Ecto neural progenitor cell (in vitro differentiated cells): ENCODE results near the gene TYSND1.
"Not testable (repeated sequence)": the region's sequence is repeated elsewhere in the genome, so short reads cannot be mapped to it uniquely, and the experiment has no call there.

Experiments used
- DNase-seq: peaks from one replicate; pipeline ENCODE4 v3.0.0-alpha.2; 2018; ENCODE audit warnings: low spot score

Gene TYSND1

DNA sequence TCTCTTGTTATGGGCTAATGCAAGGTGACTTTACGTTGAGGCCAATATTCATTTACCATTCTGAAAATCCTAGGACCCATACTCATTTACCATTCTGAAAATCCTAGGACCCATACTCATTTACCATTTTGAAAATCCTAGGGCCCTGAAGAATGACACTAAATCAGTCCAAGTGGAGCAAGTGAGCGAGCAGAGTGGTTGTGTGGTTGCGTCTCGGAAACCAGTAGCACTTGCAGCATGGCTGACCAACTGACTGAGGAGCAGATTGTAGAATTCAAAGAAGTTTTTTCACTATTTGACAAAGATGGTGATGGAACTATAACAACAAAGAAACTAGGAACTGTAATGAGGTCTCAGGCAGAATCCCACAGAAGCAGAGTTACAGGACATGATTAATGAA is 16.9 kb upstream of the TYSND1 start:
- DNase-seq, result no peak

DNA sequence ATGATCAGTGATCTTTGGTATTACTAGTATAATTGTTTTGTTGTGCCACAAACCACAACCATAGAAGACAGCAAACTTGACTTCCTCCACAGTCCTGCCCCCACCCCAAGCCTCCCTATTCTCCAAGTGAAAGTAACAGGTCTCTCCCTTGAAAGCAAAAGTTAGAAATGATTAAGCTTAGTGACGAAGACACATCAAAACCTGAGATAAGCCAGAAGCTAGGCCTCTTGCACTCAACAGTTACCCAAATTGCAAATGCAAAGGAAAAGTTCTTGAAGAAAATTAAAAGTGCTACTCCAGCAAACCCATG is 16.3 kb upstream of the TYSND1 start:
- no peak for DNase-seq

- DNase-seq, result no peak
Measured at GRCh38 chr10:70162151-70162891, 15.8 kb upstream of the TYSND1 start.

DNA sequence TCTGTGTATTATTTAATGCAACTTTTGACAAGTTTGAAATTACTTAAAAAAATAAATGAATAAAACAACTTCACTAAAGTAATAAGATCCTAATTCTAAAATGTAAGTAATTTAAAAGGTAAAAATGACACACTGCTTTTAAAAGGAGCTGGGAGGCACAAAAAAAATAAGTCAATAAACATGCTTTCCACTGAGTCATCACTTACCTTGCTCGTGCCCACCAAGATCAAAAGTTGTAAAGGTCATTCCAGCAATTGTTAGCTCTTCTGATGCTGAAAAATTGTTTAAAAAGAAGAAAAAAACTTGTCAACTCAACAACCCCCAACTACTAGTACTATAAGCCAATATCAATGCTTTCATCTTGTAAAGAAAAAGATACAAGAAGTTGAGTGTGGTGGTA is 14.3 kb upstream of the TYSND1 start:
- no peak for DNase-seq

DNA sequence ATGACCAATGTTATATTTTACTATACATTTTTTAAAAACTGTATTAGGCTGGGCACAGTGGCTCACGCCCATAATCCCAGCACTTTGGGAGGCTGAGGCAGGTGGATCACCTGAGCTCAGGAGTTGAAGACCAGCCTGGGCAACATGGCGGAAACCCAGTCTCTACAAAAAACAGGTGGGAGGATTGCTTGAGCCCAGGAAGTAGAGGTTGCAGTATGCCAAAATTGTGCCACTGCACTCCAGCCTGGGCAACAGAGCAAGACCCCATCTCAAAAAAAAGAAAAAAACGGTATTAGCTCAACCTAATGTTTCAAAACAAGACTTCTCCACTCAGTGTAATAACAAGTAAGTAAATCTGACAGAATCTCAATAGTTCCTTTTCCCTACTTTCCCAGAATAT is 12.9 kb upstream of the TYSND1 start:
- DNase-seq, result not testable (repeated sequence)

- no peak for DNase-seq
Measured at GRCh38 chr10:70158113-70158512, 11.6 kb upstream of the TYSND1 start.

DNA sequence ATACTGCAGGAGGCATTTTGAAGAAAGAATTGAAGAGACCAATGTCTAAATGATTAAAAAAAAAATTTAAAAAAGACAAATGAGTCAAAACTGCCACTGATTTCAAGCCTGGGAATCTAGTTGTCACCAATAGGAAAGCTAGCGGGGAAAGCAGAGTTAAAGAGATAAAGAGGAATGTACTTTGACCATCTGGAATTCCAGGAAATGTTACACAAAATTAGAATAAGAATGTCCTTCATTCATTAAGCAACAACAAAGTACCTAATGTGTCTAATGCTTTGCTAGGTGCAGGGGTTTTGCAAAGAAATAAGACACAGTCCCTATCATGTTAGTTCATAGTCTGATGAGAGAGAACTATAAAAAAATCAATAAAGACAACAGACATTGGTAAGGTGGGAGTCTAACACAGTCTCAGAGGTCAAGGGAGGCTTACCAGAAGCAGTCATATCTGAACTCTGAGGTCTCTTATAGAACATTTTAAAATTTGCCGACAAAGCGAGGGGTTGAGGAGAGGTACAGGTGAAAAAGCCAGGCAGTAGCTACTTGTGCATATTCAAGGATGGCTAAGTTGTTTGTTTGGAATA is 8.8 kb upstream of the TYSND1 start:
- DNase-seq, result no peak

- DNase-seq, result no peak
Measured at GRCh38 chr10:70148516-70148915, 2.0 kb upstream of the TYSND1 start.

GRCh38 chr10:70147259-70147625 is 742 bp upstream of the TYSND1 start:
- DNase-seq, result no peak

DNA sequence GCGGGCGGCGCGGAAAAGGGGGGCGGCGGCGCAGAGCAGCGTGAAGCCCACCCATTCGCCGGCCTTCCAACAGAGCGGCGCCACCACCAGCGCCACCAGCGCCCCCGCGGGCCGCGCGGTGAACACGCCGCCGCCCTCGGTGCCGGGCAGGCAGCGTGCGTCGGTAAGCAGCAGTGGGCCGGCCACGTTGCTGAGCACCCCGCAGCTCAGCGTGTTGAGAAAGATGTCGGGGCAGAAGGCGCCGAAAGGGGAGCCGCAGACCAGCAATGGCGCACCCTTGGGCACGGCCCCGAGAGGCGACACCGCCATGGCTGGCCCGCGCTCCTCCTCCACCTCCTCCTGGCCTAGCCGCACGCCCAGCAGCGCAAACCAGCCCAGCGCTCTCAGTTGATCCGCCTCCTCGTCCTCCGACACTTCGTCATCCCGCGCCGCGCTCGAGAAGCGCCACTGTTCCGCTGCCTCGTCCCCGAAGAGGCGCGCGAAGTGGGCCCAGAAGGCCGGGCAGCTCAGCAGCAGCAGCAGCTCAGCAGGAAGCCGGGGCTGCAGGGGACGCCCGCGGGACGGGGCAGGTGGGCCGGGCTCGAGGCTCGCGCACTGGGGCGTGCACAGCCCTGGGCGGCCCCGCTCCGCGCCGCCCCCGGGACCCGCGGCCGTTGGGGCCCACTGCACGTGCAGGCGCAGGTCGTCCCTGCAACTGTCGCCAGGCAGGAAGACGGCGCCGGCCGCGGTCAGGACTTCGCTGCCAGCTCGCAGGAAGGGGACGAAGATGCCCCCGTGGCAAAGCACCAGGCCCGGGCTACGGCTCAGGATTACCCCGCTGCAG is 623 bp downstream of the TYSND1 start:
- DNase-seq, result peak; percentile 82

DNA sequence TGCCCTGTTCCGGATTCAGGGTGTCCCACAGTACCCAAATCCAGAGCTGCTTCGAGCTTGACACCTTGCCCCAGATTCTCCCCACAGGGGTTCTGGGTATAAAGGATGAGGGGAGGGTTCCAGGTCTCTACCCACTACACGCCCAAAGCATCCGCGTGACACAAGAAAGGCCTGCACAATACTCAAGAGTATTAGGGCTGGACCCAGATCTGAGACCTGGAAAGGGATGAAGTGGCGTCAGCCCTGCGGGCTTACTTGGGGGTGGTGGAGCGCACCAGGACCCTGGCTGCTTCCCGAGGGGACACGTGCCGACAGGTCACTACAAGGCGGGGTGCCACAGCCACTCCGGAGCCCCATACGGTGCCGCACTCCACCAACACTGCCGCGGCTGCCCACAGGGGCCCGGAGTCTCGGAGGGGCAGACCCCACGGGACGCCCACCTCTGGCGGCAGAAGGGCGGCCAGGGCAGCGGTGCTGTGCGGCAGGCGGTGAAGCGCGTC is 1.3 kb downstream of the TYSND1 start:
- no peak for DNase-seq

- no peak for DNase-seq
Measured at GRCh38 chr10:70144372-70145110, 2.0 kb downstream of the TYSND1 start.

- no peak for DNase-seq
Measured at GRCh38 chr10:70142555-70142954, 3.9 kb downstream of the TYSND1 start.

DNA sequence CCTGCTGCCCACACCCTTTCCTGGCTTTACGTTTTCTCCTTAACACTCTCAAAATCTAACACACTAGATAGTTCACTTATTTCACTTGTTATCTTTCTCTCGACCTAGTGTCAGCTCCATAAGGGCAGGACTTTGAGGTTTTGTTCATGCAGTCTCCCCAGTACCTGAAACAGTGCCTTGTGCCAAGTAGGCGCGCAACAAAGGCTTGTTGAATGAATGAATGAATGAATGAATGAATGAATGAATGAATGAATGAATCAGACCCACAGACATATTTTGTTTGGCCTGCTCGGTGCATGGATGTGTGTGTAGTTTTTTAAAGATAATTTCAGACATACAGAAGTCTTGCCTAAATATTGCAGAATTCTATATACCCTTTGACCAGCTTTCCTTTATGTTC is 6.2 kb downstream of the TYSND1 start:
- DNase-seq, result no peak

GRCh38 chr10:70139997-70140250 is 6.6 kb downstream of the TYSND1 start:
- DNase-seq, result no peak

- DNase-seq, result no peak
Measured at GRCh38 chr10:70139151-70139996, 7.1 kb downstream of the TYSND1 start.

GRCh38 chr10:70137927-70138883 is 8.3 kb downstream of the TYSND1 start:
- DNase-seq, result no peak

GRCh38 chr10:70137135-70137534 is 9.4 kb downstream of the TYSND1 start:
- no peak for DNase-seq

GRCh38 chr10:70135684-70136083 is 10.8 kb downstream of the TYSND1 start:
- no peak for DNase-seq

- DNase-seq, result no peak
Measured at GRCh38 chr10:70135046-70135445, 11.5 kb downstream of the TYSND1 start.
